SJCRH30 (cell line): ENCODE results near the gene SLC35F3. TPM values are rescaled to one million over a fixed set of nuclear protein-coding genes. Genes with fewer than 3 reads are reported as not detected.
"Not testable (repeated sequence)": the region's sequence is repeated elsewhere in the genome, so short reads cannot be mapped to it uniquely, and the experiment has no call there.

Experiments
- DNase-seq, 2 experiments: peaks; one replicate each; pipeline ENCODE4 v3.0.0-alpha.2; 2015 to 2020
- H3K27ac ChIP-seq: fragments of 250-450 bp; sonication (Bioruptor Pico); 2 replicates; pipeline ENCODE4 v1.5.1; 2020; ENCODE audit warnings: mild to moderate bottlenecking, moderate library complexity
- H3K27me3 ChIP-seq: fragments of 250-450 bp; sonication (Bioruptor Pico); 2 replicates; pipeline ENCODE4 v1.5.1; 2020; ENCODE audit warnings: mild to moderate bottlenecking, moderate library complexity
- H3K36me3 ChIP-seq: fragments of 250-450 bp; sonication (Bioruptor Pico); 2 replicates; pipeline ENCODE4 v1.5.1; 2020; ENCODE audit warnings: mild to moderate bottlenecking, moderate library complexity
- H3K4me1 ChIP-seq: fragments of 250-450 bp; sonication (Bioruptor Pico); 2 replicates; pipeline ENCODE4 v1.5.1; 2020; ENCODE audit warnings: mild to moderate bottlenecking, moderate library complexity
- H3K4me3 ChIP-seq: fragments of 250-450 bp; sonication (Bioruptor Pico); 2 replicates; pipeline ENCODE4 v1.5.1; 2020; ENCODE audit warnings: mild to moderate bottlenecking, moderate library complexity
- H3K9me3 ChIP-seq: fragments of 250-450 bp; sonication (Bioruptor Pico); replicated peaks from 2 replicates; pipeline ENCODE4 v1.5.1; 2020; ENCODE audit warnings: mild to moderate bottlenecking, moderate library complexity
- total RNA-seq: library from RNA; depleted of rRNA; stranded (reverse); fragments of >200 nt; shearing (Covaris generic); gene quantifications from 2 replicates; pipeline ENCODE4 v1.2.3, GENCODE V29; 2014

Gene SLC35F3
- total RNA-seq, 1 experiment from 2014 or later = not detected

GRCh38 chr1:234107416-234108021 lies 203.0 kb downstream of the SLC35F3 start:
- Histone ChIP-seq H3K9me3 (no peaks in the 10 kb centered on the region), H3K27me3 (no peaks in the 10 kb centered on the region), H3K4me1 (no peaks in the 10 kb centered on the region), H3K36me3 (no peaks in the 10 kb centered on the region), H3K4me3 (no peak overlapping the region), H3K27ac (no peak overlapping the region)
- DNase-seq = no peak

- no peaks in the 10 kb centered on the region for H3K4me1 ChIP-seq
- H3K4me3 ChIP-seq = no peak overlapping the region
- H3K27me3 ChIP-seq = no peaks in the 10 kb centered on the region
- H3K27ac ChIP-seq = no peak overlapping the region
- DNase-seq = no peak
- H3K36me3 ChIP-seq = no peaks in the 10 kb centered on the region
- H3K9me3 ChIP-seq = no peaks in the 10 kb centered on the region
Measured at GRCh38 chr1:234108921-234109320, 204.4 kb downstream of the SLC35F3 start.

- H3K4me3 ChIP-seq = no peak overlapping the region
- H3K9me3 ChIP-seq = no peaks in the 10 kb centered on the region
- no peaks in the 10 kb centered on the region for H3K4me1 ChIP-seq
- H3K36me3 ChIP-seq = no peaks in the 10 kb centered on the region
- H3K27ac ChIP-seq = no peak overlapping the region
- no peak for DNase-seq
- H3K27me3 ChIP-seq = no peaks in the 10 kb centered on the region
Measured at GRCh38 chr1:234109840-234110239, 205.4 kb downstream of the SLC35F3 start.

- no peaks in the 10 kb centered on the region for H3K4me1 ChIP-seq
- peak; percentile 7 to 33 for DNase-seq
- H3K4me3 ChIP-seq = no peak overlapping the region
- no peaks in the 10 kb centered on the region for H3K9me3 ChIP-seq
- no peaks in the 10 kb centered on the region for H3K36me3 ChIP-seq
- H3K27ac ChIP-seq = no peak overlapping the region
- no peaks in the 10 kb centered on the region for H3K27me3 ChIP-seq
Measured at GRCh38 chr1:234111458-234112142, 207.1 kb downstream of the SLC35F3 start.

- Histone ChIP-seq H3K4me3 (no peak overlapping the region), H3K36me3 (no peaks in the 10 kb centered on the region), H3K4me1 (no peaks in the 10 kb centered on the region), H3K9me3 (no peaks in the 10 kb centered on the region), H3K27me3 (no peaks in the 10 kb centered on the region), H3K27ac (no peak overlapping the region)
- peak; percentile 29 to 68 for DNase-seq
Measured at GRCh38 chr1:234114648-234115307, 210.3 kb downstream of the SLC35F3 start.

- DNase-seq = no peak
- H3K4me1 ChIP-seq = no peaks in the 10 kb centered on the region
Measured at GRCh38 chr1:234118911-234119310, 214.4 kb downstream of the SLC35F3 start.

GRCh38 chr1:234119431-234119830 lies 215.0 kb downstream of the SLC35F3 start:
- DNase-seq = no peak
- Histone ChIP-seq H3K4me1 (no peaks in the 10 kb centered on the region), H3K4me3 (no peak overlapping the region), H3K36me3 (no peaks in the 10 kb centered on the region), H3K27ac (no peak overlapping the region), H3K9me3 (no peaks in the 10 kb centered on the region), H3K27me3 (no peaks in the 10 kb centered on the region)

More at GRCh38 chr1:234118911-234119310, 214.4 kb downstream of the SLC35F3 start:
- Histone ChIP-seq H3K4me3 (no peak overlapping the region), H3K36me3 (no peaks in the 10 kb centered on the region), H3K27ac (no peak overlapping the region), H3K9me3 (no peaks in the 10 kb centered on the region), H3K27me3 (no peaks in the 10 kb centered on the region)

- Histone ChIP-seq H3K4me1 (no peaks in the 10 kb centered on the region), H3K4me3 (no peak overlapping the region), H3K27ac (no peak overlapping the region), H3K36me3 (no peaks in the 10 kb centered on the region), H3K9me3 (no peaks in the 10 kb centered on the region), H3K27me3 (no peaks in the 10 kb centered on the region)
- no peak for DNase-seq
Measured at GRCh38 chr1:234120327-234120944, 216.0 kb downstream of the SLC35F3 start.

- not testable (repeated sequence) for H3K27ac ChIP-seq, DNase-seq
Measured at GRCh38 chr1:234121659-234122058, 217.2 kb downstream of the SLC35F3 start.

GRCh38 chr1:234122571-234122970 lies 218.1 kb downstream of the SLC35F3 start:
- H3K9me3 ChIP-seq, H3K4me1 ChIP-seq, H3K27me3 ChIP-seq, H3K4me3 ChIP-seq, H3K27ac ChIP-seq, H3K36me3 ChIP-seq, DNase-seq: not testable (repeated sequence)

More at GRCh38 chr1:234121659-234122058, 217.2 kb downstream of the SLC35F3 start:
- H3K4me1 ChIP-seq, H3K27me3 ChIP-seq, H3K36me3 ChIP-seq, H3K4me3 ChIP-seq, H3K9me3 ChIP-seq: not testable (repeated sequence)

- Histone ChIP-seq H3K4me3 (no peak overlapping the region), H3K27ac (no peak overlapping the region), H3K4me1 (no peaks in the 10 kb centered on the region)
Measured at GRCh38 chr1:234123867-234124266, 219.4 kb downstream of the SLC35F3 start.

GRCh38 chr1:234125283-234125682 lies 220.8 kb downstream of the SLC35F3 start:
- Histone ChIP-seq H3K4me3 (no peak overlapping the region), H3K4me1 (no peaks in the 10 kb centered on the region), H3K27ac (no peak overlapping the region), H3K9me3 (no peaks in the 10 kb centered on the region), H3K27me3 (no peaks in the 10 kb centered on the region; the same call in 1 of the 2 replicates), H3K36me3 (no peaks in the 10 kb centered on the region)
- peak; percentile 60 to 66 for DNase-seq

More at GRCh38 chr1:234123867-234124266, 219.4 kb downstream of the SLC35F3 start:
- Histone ChIP-seq H3K36me3 (no peaks in the 10 kb centered on the region), H3K27me3 (no peaks in the 10 kb centered on the region), H3K9me3 (no peaks in the 10 kb centered on the region)
- no peak for DNase-seq

- no peaks in the 10 kb centered on the region for H3K36me3 ChIP-seq
- no peaks in the 10 kb centered on the region; the same call in 1 of the 2 replicates for H3K27me3 ChIP-seq
- no peak overlapping the region for H3K4me3 ChIP-seq
- no peaks in the 10 kb centered on the region for H3K4me1 ChIP-seq
- DNase-seq = no peak
- H3K9me3 ChIP-seq = no peaks in the 10 kb centered on the region
- no peak overlapping the region for H3K27ac ChIP-seq
Measured at GRCh38 chr1:234125714-234126113, 221.2 kb downstream of the SLC35F3 start.

- Histone ChIP-seq H3K27ac (no peak overlapping the region), H3K9me3 (no peaks in the 10 kb centered on the region), H3K4me1 (no peaks in the 10 kb centered on the region), H3K4me3 (no peak overlapping the region), H3K27me3 (peaks cover 5% of the 10 kb centered on the region; the same call in 1 of the 2 replicates), H3K36me3 (no peaks in the 10 kb centered on the region)
- no peak for DNase-seq
Measured at GRCh38 chr1:234127026-234127671, 222.7 kb downstream of the SLC35F3 start.
